Stimulated activated effector memory CD8-positive, alpha-beta T cell treated with anti-CD3 and anti-CD28 coated beads, Interleukin-12 subunit alpha, Interleukin-12 subunit beta, amount 100 ng/mL, for 72 hours (primary cell): ENCODE data around the gene OOSP2.
"Not testable (repeated sequence)": the region's sequence is repeated elsewhere in the genome, so short reads cannot be mapped to it uniquely, and the experiment has no call there.

Source experiments
- ATAC-seq: fragments of 150-1000 bp; cut with Tn5 transposase; 2 replicates; pipeline ENCODE4 v1.10.0; 2021
- DNase-seq, 2 donors: peaks; one replicate each; pipeline ENCODE4 v3.0.0; 2021 to 2022; ENCODE audit warnings: low spot score in 2 of 2
- H3K27ac Mint-ChIP-seq: one replicate; pipeline ENCODE4 v1.8.0; 2022; ENCODE audit warnings: mild to moderate bottlenecking, mixed read lengths
- H3K36me3 Mint-ChIP-seq: one replicate; pipeline ENCODE4 v1.8.0; 2022; ENCODE audit warnings: mild to moderate bottlenecking, mixed read lengths
- H3K4me1 Mint-ChIP-seq: one replicate; pipeline ENCODE4 v1.8.0; 2022; ENCODE audit warnings: mixed read lengths
- H3K4me3 Mint-ChIP-seq: one replicate; pipeline ENCODE4 v1.8.0; 2022; ENCODE audit warnings: mild to moderate bottlenecking, mixed read lengths
- H3K9me3 Mint-ChIP-seq: one replicate; pipeline ENCODE4 v1.8.0; 2022; ENCODE audit warnings: mixed read lengths

OOSP2 gene

DNA sequence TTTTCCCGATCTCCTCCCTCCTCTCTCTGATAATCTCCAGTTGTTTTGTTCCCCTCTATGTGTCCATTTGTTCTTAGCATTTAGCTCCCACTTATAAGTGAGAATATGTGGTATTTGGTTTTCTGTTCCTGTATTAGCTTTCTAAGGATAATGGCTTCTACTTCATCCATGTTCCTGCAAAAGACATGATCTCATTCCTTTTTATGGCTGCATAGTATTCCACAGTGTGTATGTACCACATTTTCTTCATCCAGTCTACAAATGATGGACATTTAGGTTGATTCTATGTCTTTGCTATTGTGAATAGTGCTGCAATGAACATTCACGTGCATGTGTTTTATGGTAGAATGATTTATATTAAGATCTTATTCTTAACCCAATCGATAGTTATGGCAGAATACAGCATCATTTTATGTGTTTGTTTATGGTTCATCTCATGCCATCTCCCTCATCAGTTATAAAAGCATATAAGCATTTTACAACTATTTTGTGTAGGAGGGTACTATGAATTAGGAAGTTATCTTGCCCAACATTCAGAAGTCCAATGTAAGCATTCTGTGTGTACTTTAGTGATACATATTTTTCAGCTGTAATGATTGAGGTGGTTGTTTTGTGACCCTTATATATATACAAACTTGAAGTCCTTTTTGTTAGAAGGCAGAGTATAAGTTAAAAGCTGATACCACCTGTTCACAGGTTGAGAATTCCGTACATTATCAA is 19.5 kb downstream of the OOSP2 start:
- no peaks in the 10 kb centered on the region for H3K4me1 Mint-ChIP-seq
- H3K27ac Mint-ChIP-seq: no peak overlapping the region
- H3K4me3 Mint-ChIP-seq: no peak overlapping the region
- peaks cover 2% of the 10 kb centered on the region for H3K9me3 Mint-ChIP-seq
- ATAC-seq: no peak
- no peak for DNase-seq
- H3K36me3 Mint-ChIP-seq: no peaks in the 10 kb centered on the region

GRCh38 chr11:60064111-60064510 is 23.9 kb downstream of the OOSP2 start:
- H3K36me3 Mint-ChIP-seq: no peaks in the 10 kb centered on the region
- no peaks in the 10 kb centered on the region for H3K4me1 Mint-ChIP-seq
- no peak overlapping the region for H3K4me3 Mint-ChIP-seq
- DNase-seq (no peak), ATAC-seq (no peak)
- peaks cover 2% of the 10 kb centered on the region for H3K9me3 Mint-ChIP-seq
- H3K27ac Mint-ChIP-seq: no peak overlapping the region

DNA sequence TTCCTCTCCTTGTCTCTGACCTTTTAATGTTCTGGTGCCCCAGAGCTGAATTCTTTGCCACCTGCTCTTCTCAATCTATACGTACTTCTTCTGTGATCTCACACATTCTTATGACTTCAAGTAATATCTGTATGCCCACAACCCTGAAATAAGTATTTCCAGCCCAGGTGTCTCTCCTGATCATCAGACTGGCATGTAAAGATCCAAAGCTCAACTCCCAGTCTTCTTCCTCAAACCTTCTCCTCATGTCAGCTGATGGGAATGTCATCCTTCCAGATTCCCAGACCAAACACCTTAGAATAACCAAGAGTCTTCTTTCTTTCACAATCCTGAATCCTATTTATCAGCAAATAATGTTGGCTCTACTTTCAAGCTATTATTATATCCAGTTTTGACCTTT is 25.6 kb downstream of the OOSP2 start:
- DNase-seq: no peak
- Mint-ChIP-seq H3K4me3 (no peak overlapping the region), H3K9me3 (no peaks in the 10 kb centered on the region), H3K27ac (no peak overlapping the region), H3K4me1 (no peaks in the 10 kb centered on the region), H3K36me3 (no peaks in the 10 kb centered on the region)
- ATAC-seq: no peak

GRCh38 chr11:60069450-60069849 is 29.2 kb downstream of the OOSP2 start:
- Mint-ChIP-seq H3K4me3 (no peak overlapping the region), H3K27ac (no peak overlapping the region), H3K36me3 (no peaks in the 10 kb centered on the region), H3K9me3 (peaks cover 2% of the 10 kb centered on the region), H3K4me1 (no peaks in the 10 kb centered on the region)
- ATAC-seq (no peak), DNase-seq (no peak)

DNA sequence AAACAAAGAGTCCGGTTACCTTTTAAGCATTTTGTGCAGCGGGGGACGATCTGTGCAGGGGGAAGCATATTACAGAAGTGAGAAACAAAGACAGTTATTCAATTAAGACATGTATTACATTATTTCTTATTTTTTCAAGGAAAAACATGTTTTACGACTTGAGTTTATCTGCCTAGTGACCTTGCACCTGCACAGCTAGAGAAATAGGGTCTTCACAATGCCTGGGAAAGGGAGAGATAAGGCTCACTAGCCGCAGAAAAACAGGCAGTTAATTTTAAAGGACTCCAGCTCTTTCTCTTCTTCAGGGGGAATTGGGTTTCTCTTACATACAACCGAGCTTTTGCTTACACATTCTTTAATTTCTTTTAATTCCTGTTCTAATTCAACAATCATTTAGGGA is 31.4 kb downstream of the OOSP2 start:
- DNase-seq, H3K27ac Mint-ChIP-seq, H3K4me1 Mint-ChIP-seq, H3K4me3 Mint-ChIP-seq, ATAC-seq, H3K9me3 Mint-ChIP-seq, H3K36me3 Mint-ChIP-seq: not testable (repeated sequence)

DNA sequence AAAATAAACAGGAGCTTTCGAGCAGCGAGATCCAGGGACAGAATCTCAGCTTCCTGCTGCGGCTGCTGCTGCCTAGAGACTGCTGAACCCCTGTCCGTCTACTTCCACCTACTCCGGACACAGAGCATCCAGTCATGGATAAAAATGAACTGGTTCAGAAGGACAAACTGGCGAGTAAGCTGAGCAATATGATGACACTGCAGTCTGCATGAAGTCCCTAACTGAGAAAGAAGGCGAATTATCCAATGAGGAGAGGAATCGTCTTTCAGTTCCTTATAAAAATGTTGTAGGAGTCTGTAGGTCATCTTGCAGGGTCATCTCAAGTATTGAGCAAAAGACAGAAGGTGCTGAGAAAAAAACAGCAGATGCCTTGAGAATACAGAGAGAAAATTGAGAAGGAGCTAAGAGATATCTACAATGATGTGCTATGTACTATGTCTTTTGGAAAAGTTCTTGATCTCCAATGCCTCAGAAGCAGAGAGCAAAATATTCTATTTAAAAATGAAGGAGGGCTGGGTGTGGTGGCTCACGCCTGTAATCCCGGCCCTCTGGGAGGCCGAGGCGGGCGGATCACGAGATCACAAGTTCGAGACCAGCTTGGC is 37.1 kb downstream of the OOSP2 start:
- H3K4me1 Mint-ChIP-seq: no peaks in the 10 kb centered on the region

DNA sequence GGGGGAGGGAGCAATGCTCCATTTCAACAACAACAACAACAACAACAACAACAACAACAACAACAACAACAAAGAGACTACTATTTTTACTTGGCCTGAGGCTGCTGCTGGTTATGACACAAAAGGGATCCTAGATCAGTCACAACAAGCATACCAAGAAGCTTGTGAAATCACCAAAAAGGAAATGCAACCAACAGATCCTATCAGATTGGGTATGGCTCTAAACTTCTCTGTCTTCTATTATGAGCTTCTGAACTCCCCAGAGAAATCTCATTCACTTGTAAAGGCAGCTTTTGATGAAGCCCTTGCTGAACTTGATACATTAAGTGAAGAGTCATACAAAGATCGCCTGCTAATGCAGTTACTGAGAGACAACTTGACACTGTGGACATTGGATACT is 37.8 kb downstream of the OOSP2 start:
- Mint-ChIP-seq H3K4me3 (no peak overlapping the region), H3K4me1 (no peaks in the 10 kb centered on the region), H3K27ac (no peak overlapping the region), H3K36me3 (no peaks in the 10 kb centered on the region), H3K9me3 (no peaks in the 10 kb centered on the region)
- DNase-seq (no peak), ATAC-seq (no peak)

More for the DNA sequence above, 37.1 kb downstream of the OOSP2 start:
- Mint-ChIP-seq H3K36me3 (no peaks in the 10 kb centered on the region), H3K9me3 (no peaks in the 10 kb centered on the region), H3K27ac (no peak overlapping the region), H3K4me3 (no peak overlapping the region)
- no peak for ATAC-seq
- DNase-seq: no peak

DNA sequence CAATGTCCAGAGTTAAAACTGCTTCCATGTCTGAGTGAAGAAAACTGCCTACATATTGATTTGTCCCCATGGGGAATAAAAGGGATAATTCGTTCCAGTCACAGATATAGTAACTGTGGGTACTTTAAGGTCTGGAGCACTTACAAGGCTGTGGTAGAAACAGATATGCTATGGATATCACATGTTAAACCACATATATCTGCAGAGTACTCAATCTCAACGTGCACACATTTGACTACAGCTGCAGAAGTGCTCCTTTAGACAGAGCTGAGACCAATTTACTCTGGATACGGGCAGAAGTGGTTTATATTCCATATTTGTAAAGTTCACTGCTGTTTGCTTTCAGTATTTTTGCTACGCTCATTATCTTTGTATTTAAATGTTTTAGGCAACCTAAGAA is 38.5 kb downstream of the OOSP2 start:
- ATAC-seq: no peak
- Mint-ChIP-seq H3K4me1 (no peaks in the 10 kb centered on the region), H3K36me3 (no peaks in the 10 kb centered on the region), H3K27ac (no peak overlapping the region), H3K4me3 (no peak overlapping the region), H3K9me3 (no peaks in the 10 kb centered on the region)
- DNase-seq: no peak

- Mint-ChIP-seq H3K9me3 (no peaks in the 10 kb centered on the region), H3K4me1 (no peaks in the 10 kb centered on the region), H3K27ac (no peak overlapping the region), H3K36me3 (no peaks in the 10 kb centered on the region), H3K4me3 (no peak overlapping the region)
- ATAC-seq (no peak), DNase-seq (no peak)
These were observed 40.3 kb downstream of the OOSP2 start for GRCh38 chr11:60080535-60080934.

DNA sequence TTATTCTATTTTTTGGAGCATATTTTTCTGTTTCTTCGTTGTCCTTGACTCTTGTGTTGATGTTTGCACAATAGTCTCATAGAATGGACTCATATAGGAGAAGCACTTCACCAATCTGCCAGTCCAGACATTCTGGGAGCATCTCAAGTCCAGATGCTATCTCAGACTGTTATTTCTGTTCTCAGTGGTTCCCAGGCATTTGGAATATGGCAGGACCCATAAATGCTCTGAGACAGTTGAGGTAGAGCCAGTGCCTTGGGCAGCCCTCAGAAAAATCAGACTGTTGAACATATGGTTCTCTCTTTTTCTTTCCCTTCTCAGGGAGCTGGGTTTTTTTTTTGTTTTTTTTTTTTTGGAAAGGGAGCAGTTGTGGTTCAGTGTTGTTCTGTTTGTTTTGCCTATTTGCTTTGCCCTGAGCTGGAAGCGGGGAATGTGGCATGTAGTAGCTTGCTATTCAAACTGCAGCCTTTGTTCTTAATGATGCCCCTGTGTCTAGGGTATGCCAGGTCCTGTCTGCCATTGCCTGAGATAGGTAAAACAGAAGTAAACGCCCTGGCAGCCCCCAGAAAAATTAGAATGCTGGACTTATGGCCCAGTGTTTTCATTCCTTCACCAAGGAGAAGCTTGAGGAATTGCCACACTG is 44.5 kb downstream of the OOSP2 start:
- Mint-ChIP-seq H3K36me3 (no peaks in the 10 kb centered on the region), H3K27ac (no peak overlapping the region), H3K4me3 (no peak overlapping the region), H3K9me3 (no peaks in the 10 kb centered on the region), H3K4me1 (no peaks in the 10 kb centered on the region)
- DNase-seq: no peak
- no peak for ATAC-seq

DNA sequence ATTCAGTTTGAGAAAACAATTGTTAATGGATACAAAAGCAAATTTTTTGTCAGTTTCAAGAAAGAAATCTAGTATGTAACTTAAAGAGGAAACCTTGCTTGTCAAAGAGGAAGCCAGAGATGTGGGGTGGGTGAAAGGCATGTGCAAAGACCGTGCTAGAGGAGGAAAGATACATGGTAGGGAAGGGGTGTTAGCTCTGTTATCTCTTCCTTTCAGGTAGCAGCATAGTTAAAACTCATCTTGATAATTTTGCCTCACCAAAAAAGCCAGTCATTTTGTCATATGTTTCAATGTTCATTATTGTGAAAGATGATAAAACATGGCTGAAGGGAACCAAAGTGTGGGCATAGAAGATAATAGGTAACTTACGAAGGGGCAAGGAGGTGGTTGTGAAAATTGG is 45.7 kb downstream of the OOSP2 start:
- no peak for ATAC-seq
- Mint-ChIP-seq H3K4me3 (no peak overlapping the region), H3K4me1 (no peaks in the 10 kb centered on the region), H3K36me3 (no peaks in the 10 kb centered on the region), H3K9me3 (no peaks in the 10 kb centered on the region), H3K27ac (no peak overlapping the region)
- no peak for DNase-seq

- Mint-ChIP-seq H3K9me3 (no peaks in the 10 kb centered on the region), H3K4me1 (no peaks in the 10 kb centered on the region), H3K36me3 (no peaks in the 10 kb centered on the region), H3K27ac (no peak overlapping the region), H3K4me3 (no peak overlapping the region)
- DNase-seq (no peak), ATAC-seq (no peak)
These were observed 47.0 kb downstream of the OOSP2 start for GRCh38 chr11:60087239-60087638.

GRCh38 chr11:60088364-60088763 is 48.2 kb downstream of the OOSP2 start, which contains the start of gene MS4A2:
TSS of gene MS4A2 (plus strand) at chr11:60088664. CDS start at chr11:60088766, 102 bp downstream.
- DNase-seq: no peak

GRCh38 chr11:60095477-60096120 is 55.4 kb downstream of the OOSP2 start:
- H3K36me3 Mint-ChIP-seq: no peaks in the 10 kb centered on the region
- H3K4me3 Mint-ChIP-seq: no peak overlapping the region
- ATAC-seq (no peak), DNase-seq (no peak)
- H3K9me3 Mint-ChIP-seq: no peaks in the 10 kb centered on the region
- no peak overlapping the region for H3K27ac Mint-ChIP-seq
- H3K4me1 Mint-ChIP-seq: no peaks in the 10 kb centered on the region

More at GRCh38 chr11:60088364-60088763, 48.2 kb downstream of the OOSP2 start, which contains the start of gene MS4A2:
- ATAC-seq: no peak
- no peaks in the 10 kb centered on the region for H3K36me3 Mint-ChIP-seq
- H3K4me3 Mint-ChIP-seq: no peak within 1 kb of the TSS
- no peak within 1 kb of the TSS for H3K27ac Mint-ChIP-seq
- H3K9me3 Mint-ChIP-seq: no peaks in the 10 kb centered on the region
- H3K4me1 Mint-ChIP-seq: no peaks in the 10 kb centered on the region

GRCh38 chr11:60097189-60097588 is 57.0 kb downstream of the OOSP2 start:
- no peak overlapping the region for H3K27ac Mint-ChIP-seq
- no peaks in the 10 kb centered on the region for H3K4me1 Mint-ChIP-seq
- H3K36me3 Mint-ChIP-seq: no peaks in the 10 kb centered on the region
- no peaks in the 10 kb centered on the region for H3K9me3 Mint-ChIP-seq
- DNase-seq: no peak
- ATAC-seq: no peak
- no peak overlapping the region for H3K4me3 Mint-ChIP-seq
